LNCAP (cell line): ENCODE measurements around the gene PTGR2.

ENCODE experiments used
- TF ChIP-seq, protein P1 (sequence below): fragments of 450-650 bp; IDR thresholded peaks from 2 replicates; pipeline ENCODE4 v1.5.1; 2017; ENCODE audit warnings: mild to moderate bottlenecking

The PTGR2 gene

DNA sequence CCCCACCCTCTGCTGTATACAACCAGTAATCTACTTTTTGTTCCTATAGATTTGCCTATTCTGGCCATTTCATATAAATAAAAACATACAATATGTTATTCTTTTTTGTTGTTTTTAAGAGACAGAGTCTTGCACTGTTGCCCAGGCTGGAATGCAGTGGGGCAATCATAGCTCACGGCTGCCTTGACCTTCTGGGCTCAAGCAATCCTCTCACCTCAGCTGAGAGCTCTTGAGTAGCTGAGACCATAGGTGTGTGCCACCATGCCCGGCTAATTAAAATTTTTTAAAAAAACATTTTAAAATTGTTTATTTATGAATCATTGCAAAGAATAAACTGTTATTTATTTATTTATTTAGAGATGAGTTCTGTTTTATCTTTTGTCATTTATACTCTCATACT lies 11.6 kb downstream of the PTGR2 start:
- TF ChIP-seq, protein P1, sequence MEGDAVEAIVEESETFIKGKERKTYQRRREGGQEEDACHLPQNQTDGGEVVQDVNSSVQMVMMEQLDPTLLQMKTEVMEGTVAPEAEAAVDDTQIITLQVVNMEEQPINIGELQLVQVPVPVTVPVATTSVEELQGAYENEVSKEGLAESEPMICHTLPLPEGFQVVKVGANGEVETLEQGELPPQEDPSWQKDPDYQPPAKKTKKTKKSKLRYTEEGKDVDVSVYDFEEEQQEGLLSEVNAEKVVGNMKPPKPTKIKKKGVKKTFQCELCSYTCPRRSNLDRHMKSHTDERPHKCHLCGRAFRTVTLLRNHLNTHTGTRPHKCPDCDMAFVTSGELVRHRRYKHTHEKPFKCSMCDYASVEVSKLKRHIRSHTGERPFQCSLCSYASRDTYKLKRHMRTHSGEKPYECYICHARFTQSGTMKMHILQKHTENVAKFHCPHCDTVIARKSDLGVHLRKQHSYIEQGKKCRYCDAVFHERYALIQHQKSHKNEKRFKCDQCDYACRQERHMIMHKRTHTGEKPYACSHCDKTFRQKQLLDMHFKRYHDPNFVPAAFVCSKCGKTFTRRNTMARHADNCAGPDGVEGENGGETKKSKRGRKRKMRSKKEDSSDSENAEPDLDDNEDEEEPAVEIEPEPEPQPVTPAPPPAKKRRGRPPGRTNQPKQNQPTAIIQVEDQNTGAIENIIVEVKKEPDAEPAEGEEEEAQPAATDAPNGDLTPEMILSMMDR = no peak

- TF ChIP-seq, protein P1 = no peak
These were observed 14.0 kb downstream of the PTGR2 start for GRCh38 chr14:73865534-73866113.

DNA sequence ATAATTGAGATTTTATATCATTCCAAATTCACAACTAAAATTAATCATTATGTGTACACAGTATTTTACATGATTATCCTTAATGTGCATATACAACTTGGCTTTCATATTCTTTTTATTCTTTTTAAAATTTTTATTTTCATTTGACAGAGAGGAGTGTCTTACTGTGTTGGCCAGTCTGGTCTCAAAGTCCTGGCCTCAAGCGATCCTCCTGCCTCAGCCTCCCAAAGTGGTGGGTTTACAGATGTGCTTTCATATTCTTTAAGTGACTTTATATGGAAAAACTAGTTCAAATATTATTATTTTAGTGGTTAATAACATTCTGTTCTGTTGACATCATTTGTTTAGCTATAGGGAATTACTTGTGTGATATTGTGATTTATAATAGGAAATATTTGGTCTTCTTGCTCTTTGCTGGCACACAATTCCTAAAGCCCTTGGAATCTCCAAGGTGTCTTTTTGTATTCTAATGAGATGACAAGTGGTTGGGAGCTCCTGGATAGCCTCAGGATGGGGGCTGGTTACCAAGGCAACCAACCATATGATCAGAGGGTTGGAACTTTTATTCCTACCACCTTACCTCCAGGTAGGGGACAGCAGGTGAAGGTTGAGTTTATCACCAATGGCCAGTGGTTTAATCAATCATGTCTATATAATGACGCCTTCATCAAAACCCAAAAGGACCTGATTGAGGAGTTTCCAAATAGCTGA lies 19.0 kb downstream of the PTGR2 start:
- TF ChIP-seq, protein P1 = no peak

GRCh38 chr14:73873660-73874059 lies 22.0 kb downstream of the PTGR2 start:
- TF ChIP-seq, protein P1 = no peak

GRCh38 chr14:73877790-73878189 lies 26.2 kb downstream of the PTGR2 start:
- TF ChIP-seq, protein P1 = no peak

DNA sequence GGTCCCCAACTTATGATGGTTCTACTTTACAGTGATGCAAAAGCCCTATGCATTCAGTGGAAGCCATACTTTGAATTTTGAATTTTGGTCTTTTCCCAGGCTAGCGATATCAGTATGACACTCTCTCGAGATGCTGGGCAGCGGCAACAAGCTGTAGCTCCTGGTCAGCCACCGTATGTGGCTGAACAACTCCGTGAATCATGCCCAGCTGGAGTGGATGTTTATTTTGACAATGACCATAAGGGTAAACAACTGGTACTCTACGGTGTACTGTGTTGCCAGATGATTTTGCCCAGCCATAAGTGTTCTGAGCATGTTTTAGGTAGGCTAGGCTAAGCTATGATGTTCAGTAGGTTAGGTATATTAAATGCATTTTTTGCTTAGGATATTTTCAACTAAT lies 26.8 kb downstream of the PTGR2 start:
- TF ChIP-seq, protein P1 = no peak

DNA sequence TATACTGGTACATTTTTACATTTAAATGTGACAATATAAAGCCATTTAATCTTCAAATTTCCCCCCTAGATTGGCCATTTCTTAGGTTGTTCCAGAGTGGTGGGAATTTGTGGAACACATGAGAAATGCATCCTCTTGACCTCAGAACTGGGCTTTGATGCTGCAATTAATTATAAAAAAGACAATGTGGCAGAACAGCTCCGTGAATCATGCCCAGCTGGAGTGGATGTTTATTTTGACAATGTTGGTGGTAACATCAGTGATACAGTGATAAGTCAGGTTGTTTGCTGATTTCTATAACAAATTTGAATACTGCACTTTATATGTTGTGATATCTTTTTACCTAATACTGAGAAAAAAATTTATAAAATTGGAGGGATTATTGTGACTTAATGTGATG lies 27.4 kb downstream of the PTGR2 start:
- TF ChIP-seq, protein P1 = no peak
